ENCODE results near the gene SLC48A1. TPM values are rescaled to one million over a fixed set of nuclear protein-coding genes. Genes with fewer than 3 reads are reported as not detected.

Gene SLC48A1
- total and polyA plus RNA-seq, 2 experiments from 2014 or later: 26.2 to 29.2 TPM

DNA sequence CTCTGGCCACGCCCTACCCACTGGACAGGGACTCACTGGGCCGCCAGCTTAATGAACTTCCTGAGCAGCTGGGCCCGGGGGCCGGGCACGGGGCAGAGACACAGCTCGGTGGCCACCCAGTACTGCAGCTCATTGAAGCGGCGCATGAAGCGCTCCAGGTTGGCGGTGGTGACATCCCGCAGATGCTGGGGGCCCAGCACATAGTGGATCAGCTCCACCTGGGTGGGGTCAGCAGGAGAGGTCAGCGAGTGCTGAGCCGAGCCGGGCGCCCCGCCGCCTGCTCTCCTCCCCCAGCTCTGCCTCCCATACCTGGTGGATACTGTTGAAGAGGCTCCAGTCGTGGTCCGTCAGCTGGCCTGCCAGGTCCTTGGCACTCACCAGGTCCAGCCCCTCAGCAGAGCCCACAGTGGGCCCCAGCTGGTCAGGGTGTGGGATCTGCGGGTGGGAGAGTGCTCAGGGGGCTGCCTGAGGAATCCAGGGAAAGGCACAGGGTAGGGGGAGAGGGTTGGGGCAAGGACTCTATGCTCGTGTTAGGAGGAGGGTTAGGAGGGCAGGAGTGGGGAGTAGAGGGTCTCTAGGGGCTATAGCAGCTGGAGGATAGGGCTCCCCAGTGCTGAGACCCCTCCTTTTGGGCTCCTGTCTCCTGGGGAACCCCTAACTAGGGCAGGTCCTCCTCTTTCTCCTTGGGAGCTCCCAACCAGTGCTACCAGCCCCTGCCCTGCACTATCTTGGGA lies 32.3 kb upstream of the SLC48A1 start:
- Histone ChIP-seq H3K4me1 (ENCODE audit: low read depth) (peaks cover 19% of the 10 kb centered on the region), H3K27me3 (no peaks in the 10 kb centered on the region), H3K9me3 (ENCODE audit: low read depth) (no peaks in the 10 kb centered on the region), H3K36me3 (no peaks in the 10 kb centered on the region), H3K4me3 (no peak overlapping the region), H3K27ac (peak overlapping the region; percentile 57)
- TF ChIP-seq, protein P1, sequence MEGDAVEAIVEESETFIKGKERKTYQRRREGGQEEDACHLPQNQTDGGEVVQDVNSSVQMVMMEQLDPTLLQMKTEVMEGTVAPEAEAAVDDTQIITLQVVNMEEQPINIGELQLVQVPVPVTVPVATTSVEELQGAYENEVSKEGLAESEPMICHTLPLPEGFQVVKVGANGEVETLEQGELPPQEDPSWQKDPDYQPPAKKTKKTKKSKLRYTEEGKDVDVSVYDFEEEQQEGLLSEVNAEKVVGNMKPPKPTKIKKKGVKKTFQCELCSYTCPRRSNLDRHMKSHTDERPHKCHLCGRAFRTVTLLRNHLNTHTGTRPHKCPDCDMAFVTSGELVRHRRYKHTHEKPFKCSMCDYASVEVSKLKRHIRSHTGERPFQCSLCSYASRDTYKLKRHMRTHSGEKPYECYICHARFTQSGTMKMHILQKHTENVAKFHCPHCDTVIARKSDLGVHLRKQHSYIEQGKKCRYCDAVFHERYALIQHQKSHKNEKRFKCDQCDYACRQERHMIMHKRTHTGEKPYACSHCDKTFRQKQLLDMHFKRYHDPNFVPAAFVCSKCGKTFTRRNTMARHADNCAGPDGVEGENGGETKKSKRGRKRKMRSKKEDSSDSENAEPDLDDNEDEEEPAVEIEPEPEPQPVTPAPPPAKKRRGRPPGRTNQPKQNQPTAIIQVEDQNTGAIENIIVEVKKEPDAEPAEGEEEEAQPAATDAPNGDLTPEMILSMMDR (IDR thresholded peaks at IDR 0.05; ENCODE audit: low read depth, low read length): no peak
- no peak for DNase-seq (ENCODE audit: low read depth in 1 of 2, low spot score in 1 of 2)

DNA sequence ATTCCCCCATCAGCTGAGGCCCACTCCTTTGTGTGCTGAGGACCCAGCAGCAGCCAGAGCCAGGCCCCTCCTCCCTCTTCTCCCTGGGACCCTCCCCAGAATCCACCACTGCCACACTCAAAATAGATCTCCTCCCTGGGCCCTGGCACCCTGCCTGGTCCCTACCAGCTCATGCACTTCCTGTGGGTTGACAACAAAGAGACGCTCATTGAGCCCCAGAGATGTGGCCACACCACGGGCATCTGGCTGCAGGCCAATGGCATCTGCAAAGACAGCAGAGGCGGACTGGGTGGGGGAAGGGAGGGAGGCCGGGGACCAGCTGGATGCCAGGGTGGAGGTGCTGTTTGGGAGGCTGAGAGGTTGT lies 31.7 kb upstream of the SLC48A1 start:
- no peaks in the 10 kb centered on the region for H3K27me3 ChIP-seq
- DNase-seq (ENCODE audit: low read depth in 1 of 2, low spot score in 1 of 2): peak; percentile 28 to 68
- TF ChIP-seq, protein P1 (IDR thresholded peaks at IDR 0.05; ENCODE audit: low read depth, low read length): no peak
- no peaks in the 10 kb centered on the region for H3K36me3 ChIP-seq
- no peaks in the 10 kb centered on the region for H3K9me3 ChIP-seq (ENCODE audit: low read depth)
- H3K27ac ChIP-seq: peak overlapping the region; percentile 57
- H3K4me1 ChIP-seq (ENCODE audit: low read depth): peaks cover 19% of the 10 kb centered on the region
- no peak overlapping the region for H3K4me3 ChIP-seq

DNA sequence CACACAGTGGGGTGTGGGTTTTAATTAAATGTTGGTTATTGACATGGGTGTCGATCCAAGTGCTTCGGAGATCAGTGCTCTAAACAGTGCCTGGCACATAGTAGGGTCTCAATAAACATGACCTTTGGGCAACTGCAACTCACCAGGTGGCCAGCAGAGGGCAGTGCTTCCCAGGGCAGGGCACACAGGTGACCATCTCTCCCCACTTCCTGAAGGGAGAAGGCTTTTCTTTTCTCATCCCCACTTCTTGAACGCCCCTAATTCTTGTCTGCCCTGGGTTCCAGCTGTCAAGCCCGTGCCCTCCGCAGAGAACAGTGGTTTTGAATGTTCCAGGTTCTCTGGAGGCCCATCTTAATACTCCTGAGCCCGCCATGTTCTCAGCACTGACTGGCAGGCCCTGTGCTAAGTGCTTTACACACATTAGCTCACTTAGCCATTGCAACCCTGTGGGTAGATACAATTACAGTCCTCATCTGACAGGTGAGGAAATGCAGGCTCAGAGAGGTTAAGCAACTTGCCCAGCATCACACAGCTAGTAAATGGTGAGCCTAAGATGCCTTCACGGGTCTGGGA lies 30.7 kb upstream of the SLC48A1 start:
- Histone ChIP-seq H3K4me3 (no peak overlapping the region), H3K4me1 (ENCODE audit: low read depth) (peaks cover 13% of the 10 kb centered on the region), H3K9me3 (ENCODE audit: low read depth) (no peaks in the 10 kb centered on the region), H3K36me3 (no peaks in the 10 kb centered on the region), H3K27ac (no peak overlapping the region), H3K27me3 (no peaks in the 10 kb centered on the region)
- TF ChIP-seq, protein P1 (IDR thresholded peaks at IDR 0.05; ENCODE audit: low read depth, low read length): peak; percentile 98
- DNase-seq (ENCODE audit: low read depth in 1 of 2, low spot score in 1 of 2): peak in 1 of 2 donors; percentile 38

DNA sequence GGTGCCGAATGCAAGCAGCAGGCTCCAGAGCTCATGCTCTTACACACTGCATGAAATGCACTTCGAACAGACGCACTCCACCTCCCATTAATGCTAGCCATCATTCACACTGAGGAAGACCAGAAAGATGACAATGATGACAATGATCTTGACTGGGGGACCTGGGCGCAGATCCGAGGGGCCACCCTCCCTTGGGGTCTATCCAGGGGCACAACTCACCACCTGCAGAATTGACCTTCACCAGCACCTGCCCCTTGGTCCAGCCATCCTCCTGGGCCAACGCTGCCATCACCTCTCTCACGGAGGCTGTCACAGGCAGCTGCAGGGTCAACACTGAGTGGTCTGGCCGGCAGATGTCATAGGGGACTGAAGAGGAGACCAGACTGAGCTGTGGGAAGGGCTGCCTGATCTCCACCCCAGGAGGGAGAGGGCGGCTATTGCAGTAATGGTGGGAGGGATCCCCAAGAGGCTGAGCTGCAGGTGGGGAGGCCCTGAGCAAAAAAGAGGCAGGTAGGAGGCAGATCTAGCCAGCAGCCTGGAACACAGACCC lies 29.7 kb upstream of the SLC48A1 start:
- no peak overlapping the region for H3K27ac ChIP-seq
- H3K4me1 ChIP-seq (ENCODE audit: low read depth): peaks cover 11% of the 10 kb centered on the region
- no peak for DNase-seq (ENCODE audit: low read depth in 1 of 2, low spot score in 1 of 2)
- H3K36me3 ChIP-seq: no peaks in the 10 kb centered on the region
- H3K27me3 ChIP-seq: no peaks in the 10 kb centered on the region
- TF ChIP-seq, protein P1 (IDR thresholded peaks at IDR 0.05; ENCODE audit: low read depth, low read length): no peak
- H3K9me3 ChIP-seq (ENCODE audit: low read depth): no peaks in the 10 kb centered on the region
- no peak overlapping the region for H3K4me3 ChIP-seq

DNA sequence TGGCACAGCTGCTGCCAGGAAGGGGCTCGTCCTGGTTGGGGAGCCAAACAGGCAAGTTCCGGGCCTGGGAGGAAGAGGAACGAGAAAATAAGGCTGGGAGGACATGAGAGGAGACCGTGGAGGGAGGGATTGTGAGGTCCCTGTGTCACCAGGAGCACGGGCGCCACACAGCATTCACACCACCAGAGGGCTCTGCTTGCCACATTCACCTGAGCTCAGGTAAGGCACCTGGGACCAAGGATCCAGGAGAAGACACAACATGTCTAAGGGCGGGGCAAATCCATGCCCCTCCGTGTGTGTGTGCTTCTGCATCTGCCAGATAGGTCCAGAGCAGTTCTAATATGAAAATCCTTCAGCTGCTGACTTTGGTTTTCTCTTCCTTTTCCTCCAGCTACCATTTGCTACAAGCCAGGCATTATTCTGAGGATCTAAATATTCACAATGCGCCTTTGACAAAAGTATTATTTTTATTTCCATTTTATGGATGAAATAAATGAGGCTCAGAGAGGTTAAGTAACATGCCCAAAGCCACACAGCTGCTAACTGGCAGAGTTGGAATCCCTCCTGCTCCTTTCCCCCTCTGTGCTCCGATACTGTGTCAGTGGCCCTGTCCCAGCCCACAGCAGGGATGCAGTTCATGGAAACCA lies 28.9 kb upstream of the SLC48A1 start:
- no peak overlapping the region for H3K27ac ChIP-seq
- H3K27me3 ChIP-seq: no peaks in the 10 kb centered on the region
- peaks cover 11% of the 10 kb centered on the region for H3K4me1 ChIP-seq (ENCODE audit: low read depth)
- H3K36me3 ChIP-seq: no peaks in the 10 kb centered on the region
- H3K9me3 ChIP-seq (ENCODE audit: low read depth): no peaks in the 10 kb centered on the region
- no peak overlapping the region for H3K4me3 ChIP-seq
- DNase-seq (ENCODE audit: low read depth in 1 of 2, low spot score in 1 of 2): no peak
- TF ChIP-seq, protein P1 (IDR thresholded peaks at IDR 0.05; ENCODE audit: low read depth, low read length): peak; percentile 20
